ENCODE data around the gene ZMAT3.

GRCh38 chr3:179073816-179074215, 2.2 kb upstream of the ZMAT3 start:
- no peak for TF ChIP-seq CTCF (IDR thresholded peaks at IDR 0.05)
- TF ChIP-seq ZFX (IDR thresholded peaks at IDR 0.05; ENCODE audit: borderline replicate concordance) = no peak
